Endothelial cell of umbilical vein (primary cell): ENCODE data around the gene SLC23A1. TPM values are rescaled to one million over a fixed set of nuclear protein-coding genes. Genes with fewer than 3 reads are reported as not detected.

Experiments used
- BruUV-seq: library from RNA; stranded (reverse); fragments of 400-500 nt; replicated peaks from 2 replicates; lab custom pipeline; 2021; lab: Mats Ljungman, UMichigan
- CTCF ChIA-PET: fragments of 300-600, 350-600 bp; sonication (Branson Sonifier 250); formaldehyde crosslinking; loops from one replicate; lab custom pipeline; 2021; ENCODE audit warnings: antibody characterized with exemption, inconsistent platforms; lab: Charles Lee
- POLR2A ChIA-PET: fragments of 300-600, 350-600 bp; sonication (Branson Sonifier 250); formaldehyde crosslinking; loops from one replicate; lab custom pipeline; 2021; ENCODE audit warnings: antibody characterized with exemption, inconsistent platforms; lab: Charles Lee
- DNase-seq: peaks from one replicate; pipeline ENCODE4 v3.0.0-alpha.2; 2011; ENCODE audit warnings: low read depth, low spot score
- FAIRE-seq: peaks from 2 replicates; lab custom pipeline; 2011; peaks lifted over from hg19 to GRCh38; lab: Jason Lieb, UNC
- H2AFZ ChIP-seq: 2 replicates; pipeline ENCODE4 v1.6.0; 2012; ENCODE audit warnings: low read depth, low read length, control low read depth, inconsistent platforms
- H3K27ac ChIP-seq: 2 replicates; pipeline ENCODE4 v1.5.1; 2011; ENCODE audit warnings: low read depth, mild to moderate bottlenecking, control low read depth, low read length, moderate library complexity; ENCODE audit not compliant: insufficient read depth
- H3K27me3 ChIP-seq, 2 experiments: 2 replicates each; pipeline versions ENCODE4 v1.6.0 to v1.6.1; 2011; ENCODE audit warnings: low read length in 2 of 2, mixed read lengths in 1 of 2; ENCODE audit not compliant: control insufficient read depth in 2 of 2, insufficient read depth in 2 of 2
- H3K36me3 ChIP-seq, 2 experiments: 2 replicates in 1 of 2; 3 replicates in 1 of 2; pipeline ENCODE4 v1.5.1; 2011; ENCODE audit warnings: low read length in 2 of 2, mild to moderate bottlenecking in 1 of 2, moderate library complexity in 1 of 2; ENCODE audit not compliant: control insufficient read depth in 2 of 2, insufficient read depth in 2 of 2; ENCODE audit errors: extremely low read depth in 1 of 2
- H3K4me1 ChIP-seq: 3 replicates; pipeline ENCODE4 v1.5.1; 2011; ENCODE audit warnings: mild to moderate bottlenecking, low read length; ENCODE audit not compliant: control insufficient read depth, insufficient read depth; ENCODE audit errors: extremely low read depth
- H3K4me2 ChIP-seq: 2 replicates; pipeline ENCODE4 v1.6.1; 2011; ENCODE audit warnings: low read length, control low read depth, mixed read lengths; ENCODE audit not compliant: insufficient read depth
- H3K4me3 ChIP-seq, 3 experiments: fragments of 200-600 bp in 1 of 3; sonication (generic), shearing (Covaris generic) in 1 of 3; replicated peaks in 1 of 3; 2 replicates each; pipeline ENCODE4 v1.5.1; 2011 to 2016; ENCODE audit warnings: control low read depth in 3 of 3, low read length in 3 of 3, mild to moderate bottlenecking in 2 of 3, inconsistent platforms in 1 of 3, low read depth in 1 of 3, moderate library complexity in 1 of 3; ENCODE audit not compliant: insufficient read depth in 1 of 3
- H3K79me2 ChIP-seq: 2 replicates; pipeline ENCODE4 v1.6.0; 2012; ENCODE audit warnings: low read length, inconsistent platforms; ENCODE audit not compliant: control insufficient read depth, insufficient read depth
- H3K9ac ChIP-seq: replicated peaks from 2 replicates; pipeline ENCODE3; 2011; ENCODE audit warnings: low read length, control low read depth; ENCODE audit not compliant: insufficient read depth; ENCODE audit errors: extremely low read depth
- H3K9me1 ChIP-seq: replicated peaks from 3 replicates; pipeline ENCODE4 v1.6.0; 2011; ENCODE audit warnings: mild to moderate bottlenecking, low read length; ENCODE audit not compliant: control insufficient read depth, insufficient read depth; ENCODE audit errors: extremely low read depth
- H3K9me3 ChIP-seq: replicated peaks from 2 replicates; pipeline ENCODE4 v1.5.1; 2012; ENCODE audit warnings: low read length, inconsistent platforms; ENCODE audit not compliant: control insufficient read depth, insufficient read depth
- H4K20me1 ChIP-seq: replicated peaks from 2 replicates; pipeline ENCODE3; 2011; ENCODE audit warnings: mild to moderate bottlenecking, low read length; ENCODE audit not compliant: control insufficient read depth, insufficient read depth; ENCODE audit errors: extremely low read depth
- CTCF ChIP-seq, 2 donors: IDR thresholded peaks; 1 replicate in 1 of 2; 2 replicates in 1 of 2; pipeline ENCODE4 v1.5.1; 2011; ENCODE audit warnings: low read length in 2 of 2, mild to moderate bottlenecking in 2 of 2, moderate library complexity in 2 of 2, control low read depth in 1 of 2, inconsistent platforms in 1 of 2, low read depth in 1 of 2; ENCODE audit not compliant: insufficient read depth in 1 of 2; ENCODE audit errors: extremely low read depth in 1 of 2
- EZH2 ChIP-seq: IDR thresholded peaks from 2 replicates; pipeline ENCODE4 v1.6.1; 2012; ENCODE audit warnings: borderline replicate concordance, low read depth, mild to moderate bottlenecking, moderate library complexity, low read length, inconsistent platforms; ENCODE audit not compliant: severe bottlenecking
- MAX ChIP-seq: IDR thresholded peaks from 2 replicates; pipeline ENCODE4 v1.6.1; 2011; ENCODE audit not compliant: insufficient read depth, insufficient read length
- dilution Hi-C: fragments of 300-500 bp; cut with MboI; formaldehyde crosslinking; loops from one replicate; pipeline ENCODE4 v1.15.0; 2019; ENCODE audit warnings: low sequenced_read_pairs; ENCODE audit not compliant: extremely low pct_ligation_motif_present
- intact Hi-C: fragments of 100-400 bp; cut with micrococcal nuclease; formaldehyde crosslinking; loops from one replicate; pipeline ENCODE4 v1.10.0; 2022
- polyA plus RNA-seq, 4 experiments: library from polyadenylated mRNA; depleted of rRNA in 3 of 4; stranded (reverse) in 3 of 4; unstranded in 1 of 4; fragments of >200 nt; gene quantifications; 2 replicates each; pipeline versions ENCODE4 v1.2.1 to v1.2.3, GENCODE V29; 2011 to 2012; ENCODE audit warnings: missing spikeins in 1 of 4
- total RNA-seq: library from RNA; stranded (reverse); gene quantifications from 2 replicates; pipeline ENCODE4 v1.2.3, GENCODE V29; 2021

SLC23A1 gene
- total and polyA plus RNA-seq, 2 donors (not counting 3 experiments of a cell fraction or from before 2014, with no cell fraction given): not detected

DNA sequence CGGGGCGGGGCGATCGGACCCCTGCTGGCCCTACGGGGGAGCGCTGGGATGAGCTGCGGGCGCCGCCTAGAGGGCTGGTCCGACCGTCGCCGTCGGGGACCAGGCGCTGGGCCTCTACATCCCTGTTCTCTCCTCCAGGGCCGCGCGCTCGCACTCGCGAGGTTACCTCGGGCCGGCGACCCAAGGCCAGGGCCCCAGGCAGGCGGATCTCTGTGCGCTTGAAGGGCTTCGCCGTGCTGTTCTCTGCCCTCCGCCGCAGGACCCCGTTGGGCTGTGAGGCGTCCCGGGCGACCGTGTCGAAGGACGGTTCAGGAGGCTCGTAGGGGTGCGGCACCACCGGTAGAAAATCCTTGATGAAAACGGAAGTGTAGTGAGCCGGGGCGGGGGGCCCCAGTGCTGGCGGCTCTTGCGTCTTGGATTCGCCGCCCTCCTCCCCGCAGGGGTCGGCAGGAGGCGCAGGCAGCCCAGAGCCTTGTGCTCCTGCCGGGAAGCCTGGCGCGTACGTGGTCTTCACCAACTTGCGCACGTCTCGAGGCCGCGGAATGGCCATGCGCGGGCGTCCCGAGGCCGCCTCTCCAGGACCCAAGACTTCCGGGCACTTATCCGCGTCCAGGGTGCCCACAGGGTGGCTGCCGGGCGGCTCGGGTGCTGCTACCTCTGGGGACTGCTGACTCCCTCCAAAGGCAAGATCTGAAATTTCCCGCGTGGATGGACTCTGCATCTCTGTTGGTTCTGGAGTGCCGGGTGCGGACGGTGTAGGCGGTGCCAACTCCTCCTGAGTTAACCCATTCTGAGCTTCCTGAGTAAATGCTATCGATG is 9.8 kb upstream of the SLC23A1 start:
- no TSS peak for BruUV-seq
- Histone ChIP-seq H3K27ac (no peak overlapping the region), H3K79me2 (no peaks in the 10 kb centered on the region), H3K9ac (peak overlapping the region; percentile 10), H4K20me1 (no peaks in the 10 kb centered on the region), H3K4me3 (peak overlapping the region in 2 of 3 experiments; percentile 1 to 15), H3K9me3 (no peaks in the 10 kb centered on the region), H3K4me1 (peaks cover 12% of the 10 kb centered on the region), H3K27me3 (peaks cover 7 to 14% of the 10 kb centered on the region in 2 experiments), H3K36me3 (no peaks in the 10 kb centered on the region), H2AFZ (peak overlapping the region; percentile 64), H3K9me1 (no peaks in the 10 kb centered on the region), H3K4me2 (peak overlapping the region; percentile 52)
- CTCF ChIA-PET: interaction anchor here (0.7 to 2.1 kb wide), 9 partner anchors 8 to 817 kb away, joined by 3 to 7 read pairs (median 3); partner anchors contain the start of genes MATR3 and PAIP2
- dilution Hi-C loops: no loop called here
- TF ChIP-seq EZH2 (no peak), CTCF (IDR thresholded peaks at IDR 0.05; ENCODE audit: extremely low read depth in 1 of 2, insufficient read depth in 1 of 2, low read depth in 1 of 2, low read length in 2 of 2) (peak; percentile 75 to 97), MAX (no peak)
- POLR2A ChIA-PET: interaction anchor here (1.3 kb wide), 1 partner anchor 51 kb away, joined by 3 read pairs; the partner anchor contains the start of gene PAIP2
- intact Hi-C loops: loop anchor here (1.0 to 5.0 kb wide), 3 partner anchors 51 to 814 kb away; partner anchors contain the start of gene MATR3
- peak; percentile 72 for FAIRE-seq
- DNase-seq: peak; percentile 57
